Neural progenitor cell (in vitro differentiated cells): ENCODE measurements around the gene BCL2L2. TPM values are rescaled to one million over a fixed set of nuclear protein-coding genes. Genes with fewer than 3 reads are reported as not detected.

Experiments
- DNase-seq: peaks from one replicate; pipeline ENCODE4 v3.0.0-alpha.2; 2016; ENCODE audit warnings: low spot score
- H2AFZ ChIP-seq: fragments of 200-600 bp; sonication (generic); replicated peaks from 2 replicates; pipeline ENCODE4 v1.6.1; 2016; ENCODE audit warnings: antibody characterized with exemption
- H3F3A ChIP-seq: fragments of 200-600 bp; sonication (generic); 2 replicates; pipeline ENCODE4 v1.6.1; 2016; ENCODE audit warnings: antibody characterized with exemption, low read depth
- H3K27ac ChIP-seq: fragments of 200-600 bp; sonication (generic); 2 replicates; pipeline ENCODE4 v1.5.1; 2016; ENCODE audit warnings: mild to moderate bottlenecking
- H3K27me3 ChIP-seq: fragments of 200-600 bp; sonication (generic); 2 replicates; pipeline ENCODE4 v1.6.1; 2016; ENCODE audit warnings: mild to moderate bottlenecking, moderate library complexity
- H3K36me3 ChIP-seq: fragments of 200-600 bp; sonication (generic); 2 replicates; pipeline ENCODE4 v1.5.1; 2016
- H3K4me1 ChIP-seq: fragments of 200-600 bp; sonication (generic); 2 replicates; pipeline ENCODE4 v1.6.1; 2016; ENCODE audit warnings: mixed run types
- H3K4me2 ChIP-seq: fragments of 200-600 bp; sonication (generic); 2 replicates; pipeline ENCODE4 v1.6.1; 2016
- H3K4me3 ChIP-seq: fragments of 200-600 bp; sonication (generic); 2 replicates; pipeline ENCODE4 v1.5.1; 2016
- H3K79me2 ChIP-seq: fragments of 200-600 bp; sonication (generic); 2 replicates; pipeline ENCODE4 v1.6.1; 2016; ENCODE audit warnings: low read depth
- H3K9ac ChIP-seq: fragments of 200-600 bp; sonication (generic); 2 replicates; pipeline ENCODE4 v1.6.1; 2016
- H3K9me3 ChIP-seq: fragments of 200-600 bp; sonication (generic); 2 replicates; pipeline ENCODE4 v1.5.1; 2016; ENCODE audit warnings: low read depth
- H4K20me1 ChIP-seq: fragments of 200-600 bp; sonication (generic); 2 replicates; pipeline ENCODE4 v1.6.1; 2016; ENCODE audit warnings: low read depth
- H3K27ac Mint-ChIP-seq: 3 replicates; pipeline ENCODE4 v1.8.0; 2021; ENCODE audit warnings: mixed read lengths
- H3K27me3 Mint-ChIP-seq: 2 replicates; pipeline ENCODE4 v1.8.0; 2022; ENCODE audit warnings: low read depth, mild to moderate bottlenecking, inconsistent platforms, moderate library complexity, mixed read lengths; ENCODE audit not compliant: insufficient read depth
- H3K36me3 Mint-ChIP-seq: 3 replicates; pipeline ENCODE4 v1.8.0; 2021; ENCODE audit warnings: mixed read lengths
- H3K4me1 Mint-ChIP-seq: 3 replicates; pipeline ENCODE4 v1.8.0; 2021; ENCODE audit warnings: mixed read lengths
- H3K4me3 Mint-ChIP-seq: 3 replicates; pipeline ENCODE4 v1.8.0; 2021; ENCODE audit warnings: mild to moderate bottlenecking, moderate library complexity, mixed read lengths
- H3K9me3 Mint-ChIP-seq: 3 replicates; pipeline ENCODE4 v1.8.0; 2020; ENCODE audit warnings: mixed read lengths
- EZH2 ChIP-seq: fragments of 200-600 bp; sonication (generic); IDR thresholded peaks from 2 replicates; pipeline ENCODE4 v1.6.1; 2017; ENCODE audit warnings: antibody characterized with exemption, mild to moderate bottlenecking, moderate library complexity
- EZH2phosphoT487 ChIP-seq: fragments of 200-600 bp; sonication (generic); IDR thresholded peaks from 2 replicates; pipeline ENCODE4 v1.6.1; 2017; ENCODE audit warnings: antibody characterized with exemption
- total RNA-seq: library from RNA; depleted of rRNA; stranded (reverse); fragments of >200 nt; gene quantifications from 2 replicates; pipeline ENCODE4 v1.2.3, GENCODE V29; 2015; ENCODE audit warnings: low replicate concordance
- TF ChIP-seq, protein P1 (sequence below): fragments of 200-600 bp; sonication (generic); IDR thresholded peaks from 2 replicates; pipeline ENCODE4 v1.5.1; 2017; ENCODE audit warnings: antibody characterized with exemption, mild to moderate bottlenecking

Gene BCL2L2
- total RNA-seq, 1 donor from 2014 or later: 14.9 TPM

DNA sequence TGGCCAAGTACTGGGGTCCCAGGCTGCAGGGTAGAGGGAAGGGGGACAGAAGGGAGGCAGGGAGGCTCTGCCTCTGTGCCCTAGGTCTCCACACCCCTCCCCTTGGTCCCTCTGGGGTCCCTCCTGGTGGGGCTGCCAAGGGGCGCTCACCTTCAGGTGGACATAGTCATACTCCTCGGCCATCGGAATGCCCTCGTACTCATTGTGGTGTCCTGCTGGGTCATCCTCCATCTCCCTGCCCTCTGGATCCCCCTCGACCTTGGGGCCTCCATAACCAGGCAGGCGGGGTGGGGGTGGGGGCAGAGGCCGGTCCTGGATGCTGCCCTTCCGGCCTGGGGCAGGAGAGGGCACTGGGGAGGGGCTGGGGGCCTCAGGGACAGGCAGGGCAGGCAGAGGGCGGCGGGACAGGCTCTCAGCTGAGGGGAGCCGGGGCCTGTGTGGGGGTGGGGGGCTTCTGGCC, 52.6 kb downstream of the BCL2L2 start:
- peak overlapping the region; percentile 63 for H3K27ac ChIP-seq
- no peak overlapping the region for H2AFZ ChIP-seq
- no peak overlapping the region for H3K27ac Mint-ChIP-seq
- peaks cover 3% of the 10 kb centered on the region for H3K36me3 ChIP-seq
- no peak overlapping the region for H3K4me3 Mint-ChIP-seq
- peaks cover 73% of the 10 kb centered on the region for H3F3A ChIP-seq
- TF ChIP-seq EZH2 (no peak), EZH2phosphoT487 (no peak)
- TF ChIP-seq, protein P1, sequence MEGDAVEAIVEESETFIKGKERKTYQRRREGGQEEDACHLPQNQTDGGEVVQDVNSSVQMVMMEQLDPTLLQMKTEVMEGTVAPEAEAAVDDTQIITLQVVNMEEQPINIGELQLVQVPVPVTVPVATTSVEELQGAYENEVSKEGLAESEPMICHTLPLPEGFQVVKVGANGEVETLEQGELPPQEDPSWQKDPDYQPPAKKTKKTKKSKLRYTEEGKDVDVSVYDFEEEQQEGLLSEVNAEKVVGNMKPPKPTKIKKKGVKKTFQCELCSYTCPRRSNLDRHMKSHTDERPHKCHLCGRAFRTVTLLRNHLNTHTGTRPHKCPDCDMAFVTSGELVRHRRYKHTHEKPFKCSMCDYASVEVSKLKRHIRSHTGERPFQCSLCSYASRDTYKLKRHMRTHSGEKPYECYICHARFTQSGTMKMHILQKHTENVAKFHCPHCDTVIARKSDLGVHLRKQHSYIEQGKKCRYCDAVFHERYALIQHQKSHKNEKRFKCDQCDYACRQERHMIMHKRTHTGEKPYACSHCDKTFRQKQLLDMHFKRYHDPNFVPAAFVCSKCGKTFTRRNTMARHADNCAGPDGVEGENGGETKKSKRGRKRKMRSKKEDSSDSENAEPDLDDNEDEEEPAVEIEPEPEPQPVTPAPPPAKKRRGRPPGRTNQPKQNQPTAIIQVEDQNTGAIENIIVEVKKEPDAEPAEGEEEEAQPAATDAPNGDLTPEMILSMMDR: no peak
- H3K9me3 Mint-ChIP-seq: no peaks in the 10 kb centered on the region
- H3K9me3 ChIP-seq: no peaks in the 10 kb centered on the region
- H3K9ac ChIP-seq: no peak overlapping the region
- H3K27me3 ChIP-seq: no peaks in the 10 kb centered on the region
- H3K4me3 ChIP-seq: no peak overlapping the region
- H3K4me2 ChIP-seq: no peak overlapping the region
- peaks cover 71% of the 10 kb centered on the region for H4K20me1 ChIP-seq
- peaks cover 32% of the 10 kb centered on the region for H3K4me1 Mint-ChIP-seq
- DNase-seq: no peak
- peaks cover 19% of the 10 kb centered on the region for H3K4me1 ChIP-seq
- peaks cover 29% of the 10 kb centered on the region for H3K36me3 Mint-ChIP-seq
- H3K27me3 Mint-ChIP-seq: peaks cover 6% of the 10 kb centered on the region
- H3K79me2 ChIP-seq: peaks cover 34% of the 10 kb centered on the region

DNA sequence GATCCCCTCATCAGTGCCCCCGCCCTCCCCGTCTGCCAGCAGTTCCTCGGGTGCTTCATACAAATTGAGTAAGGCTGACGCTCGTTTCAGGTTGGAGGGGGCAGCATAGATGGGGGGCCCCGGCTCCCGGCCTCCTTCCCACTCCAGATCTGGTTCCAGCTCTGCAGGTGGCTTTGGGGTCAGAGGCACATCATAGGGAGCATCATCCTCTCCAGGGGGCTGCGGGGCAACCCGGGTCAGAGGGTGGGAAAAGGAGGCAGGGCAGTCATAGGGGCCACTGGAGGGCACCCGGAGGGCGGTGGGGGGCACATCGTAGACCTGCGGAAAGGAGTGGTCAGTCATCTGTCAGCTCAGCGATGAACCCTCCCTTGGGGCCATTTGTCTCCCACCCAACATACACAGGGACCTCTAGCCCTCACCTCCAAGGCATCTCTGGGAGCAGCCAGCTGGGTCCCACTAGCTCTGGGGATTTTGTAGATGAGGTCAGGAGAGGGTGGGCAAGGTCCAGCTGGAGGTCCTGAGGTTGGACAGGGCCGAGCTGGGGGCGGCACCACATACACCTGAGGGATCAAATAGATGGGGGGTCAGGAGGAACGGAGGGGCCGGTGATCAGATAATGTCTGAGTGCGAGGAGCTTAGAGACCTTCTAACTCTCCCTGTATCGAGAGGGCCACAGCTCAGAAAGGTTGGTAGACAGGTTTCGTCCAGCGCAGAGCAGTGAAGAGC, 53.3 kb downstream of the BCL2L2 start:
- Histone ChIP-seq H3K4me1 (peaks cover 19% of the 10 kb centered on the region), H3K4me3 (no peak overlapping the region), H3F3A (peaks cover 73% of the 10 kb centered on the region), H3K36me3 (peaks cover 3% of the 10 kb centered on the region), H3K4me2 (no peak overlapping the region), H2AFZ (no peak overlapping the region), H3K79me2 (peaks cover 41% of the 10 kb centered on the region), H4K20me1 (peaks cover 75% of the 10 kb centered on the region), H3K9ac (no peak overlapping the region), H3K27me3 (no peaks in the 10 kb centered on the region), H3K27ac (no peak overlapping the region), H3K9me3 (no peaks in the 10 kb centered on the region)
- no peak for DNase-seq
- peak overlapping the region; percentile 53 for H3K27ac Mint-ChIP-seq
- H3K4me3 Mint-ChIP-seq: peak overlapping the region; percentile 18
- peaks cover 8% of the 10 kb centered on the region for H3K27me3 Mint-ChIP-seq
- no peaks in the 10 kb centered on the region for H3K9me3 Mint-ChIP-seq
- peaks cover 29% of the 10 kb centered on the region for H3K36me3 Mint-ChIP-seq
- peaks cover 36% of the 10 kb centered on the region for H3K4me1 Mint-ChIP-seq
- TF ChIP-seq, protein P1: no peak
- TF ChIP-seq EZH2phosphoT487: no peak

DNA sequence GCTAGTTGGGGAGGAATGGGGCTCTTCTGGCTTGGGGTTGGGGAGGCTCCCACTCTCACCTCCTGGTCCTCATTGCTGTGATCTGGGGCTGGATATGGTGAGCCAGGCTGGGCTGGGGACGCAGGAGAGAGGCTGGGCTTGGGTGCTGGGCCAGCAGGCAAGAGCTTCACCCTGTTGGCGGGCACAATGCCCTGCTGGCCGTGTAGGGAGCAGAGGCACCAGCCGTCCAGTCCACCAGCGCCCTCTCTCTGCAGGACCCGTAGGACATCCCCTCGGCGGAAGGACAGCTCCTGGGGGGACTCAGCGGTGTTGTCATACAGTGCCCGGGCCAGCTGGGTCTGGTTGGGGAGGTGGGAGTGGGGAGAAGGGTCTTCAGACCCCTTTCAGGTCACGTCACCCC, 53.9 kb downstream of the BCL2L2 start:
- Mint-ChIP-seq H3K4me3 (peak overlapping the region; percentile 18), H3K36me3 (peaks cover 25% of the 10 kb centered on the region), H3K27me3 (peaks cover 9% of the 10 kb centered on the region), H3K27ac (no peak overlapping the region), H3K9me3 (no peaks in the 10 kb centered on the region), H3K4me1 (peaks cover 36% of the 10 kb centered on the region)
- peak; percentile 43 for DNase-seq
- H3K79me2 ChIP-seq: peaks cover 47% of the 10 kb centered on the region
- H3K36me3 ChIP-seq: peaks cover 3% of the 10 kb centered on the region
- H2AFZ ChIP-seq: no peak overlapping the region
- peaks cover 75% of the 10 kb centered on the region for H4K20me1 ChIP-seq
- peaks cover 69% of the 10 kb centered on the region for H3F3A ChIP-seq
- H3K4me1 ChIP-seq: peaks cover 19% of the 10 kb centered on the region
- no peaks in the 10 kb centered on the region for H3K9me3 ChIP-seq
- H3K9ac ChIP-seq: no peak overlapping the region
- no peaks in the 10 kb centered on the region for H3K27me3 ChIP-seq
- H3K27ac ChIP-seq: no peak overlapping the region
- H3K4me2 ChIP-seq: no peak overlapping the region
- TF ChIP-seq, protein P1: peak; percentile 28
- TF ChIP-seq EZH2phosphoT487 (no peak), EZH2 (no peak)
- H3K4me3 ChIP-seq: no peak overlapping the region
